Activated gamma-delta T cell treated with anti-CD3 and anti-CD28 coated beads, Interleukin-2, amount 50 U/mL, for 16 hours (primary cell): ENCODE data around the gene GPRIN1.
"Not testable (repeated sequence)": the region's sequence is repeated elsewhere in the genome, so short reads cannot be mapped to it uniquely, and the experiment has no call there.

Source experiments
- DNase-seq: peaks from one replicate; pipeline ENCODE4 v3.0.0-alpha.2; 2020; ENCODE audit warnings: low read depth

Gene GPRIN1

GRCh38 chr5:176574297-176574591, 35.7 kb downstream of the GPRIN1 start:
- DNase-seq: no peak

GRCh38 chr5:176573564-176574296, 36.2 kb downstream of the GPRIN1 start:
- peak; percentile 75 for DNase-seq

- no peak for DNase-seq
Observed at GRCh38 chr5:176570044-176570443, 39.9 kb downstream of the GPRIN1 start.

GRCh38 chr5:176568657-176569056, 41.3 kb downstream of the GPRIN1 start:
- no peak for DNase-seq

- DNase-seq: no peak
Observed at GRCh38 chr5:176565760-176566288, 44.1 kb downstream of the GPRIN1 start.

- no peak for DNase-seq
Observed at GRCh38 chr5:176564002-176564401, 46.0 kb downstream of the GPRIN1 start.

- DNase-seq: no peak
Observed at GRCh38 chr5:176562189-176562588, 47.8 kb downstream of the GPRIN1 start.

GRCh38 chr5:176561259-176561658, 48.7 kb downstream of the GPRIN1 start:
- no peak for DNase-seq

GRCh38 chr5:176560364-176560763, 49.6 kb downstream of the GPRIN1 start:
- no peak for DNase-seq

- DNase-seq: no peak
Observed at GRCh38 chr5:176559683-176560082, 50.3 kb downstream of the GPRIN1 start.

GRCh38 chr5:176557846-176558245, 52.1 kb downstream of the GPRIN1 start:
- DNase-seq: no peak

GRCh38 chr5:176553260-176554085, 56.5 kb downstream of the GPRIN1 start:
- no peak for DNase-seq

GRCh38 chr5:176552332-176552869, 57.6 kb downstream of the GPRIN1 start:
- DNase-seq: no peak

- DNase-seq: not testable (repeated sequence)
Observed at GRCh38 chr5:176550937-176551336, 59.0 kb downstream of the GPRIN1 start.

GRCh38 chr5:176550275-176550831, 59.6 kb downstream of the GPRIN1 start:
- no peak for DNase-seq

GRCh38 chr5:176549871-176550270, 60.1 kb downstream of the GPRIN1 start:
- no peak for DNase-seq

GRCh38 chr5:176548967-176549444, 61.0 kb downstream of the GPRIN1 start, which contains the start of gene CDHR2:
Gene CDHR2 (plus strand): TSS chr5:176549342. CDS start chr5:176565353, 16,011 bp downstream.
- DNase-seq: no peak

GRCh38 chr5:176547802-176548201, 62.2 kb downstream of the GPRIN1 start:
- no peak for DNase-seq
